Stomach (tissue), 4 donors: ENCODE results near the gene ARID3A.

Experiments
- CTCF ChIP-seq, 7 experiments: fragments of 450-650 bp in 4 of 7; fragments of 200-600 bp in 3 of 7; sonication (generic) in 3 of 7; IDR thresholded peaks; one replicate each; pipeline ENCODE4 v1.5.1; 2016 to 2019; ENCODE audit warnings: antibody characterized with exemption in 7 of 7, control low read depth in 2 of 7, mild to moderate bottlenecking in 1 of 7
- EP300 ChIP-seq: sonication (generic); formaldehyde crosslinking; IDR thresholded peaks from one replicate; pipeline ENCODE4 v1.6.1; 2017; ENCODE audit warnings: antibody characterized with exemption
- POLR2A ChIP-seq, 4 donors: fragments of 450-650 bp; IDR thresholded peaks; one replicate each; pipeline ENCODE4 v1.6.1; 2016; ENCODE audit warnings: antibody characterized with exemption in 4 of 4, control low read depth in 2 of 4, mild to moderate bottlenecking in 1 of 4, moderate library complexity in 1 of 4

- TF ChIP-seq CTCF (IDR thresholded peaks at IDR 0.05) (no peak), POLR2A (IDR thresholded peaks at IDR 0.05) (no peak), EP300 (no peak)
Observed at GRCh38 chr19:1003283-1003682, 77.4 kb downstream of the ARID3A start.
